HG03103 (cell line): ENCODE results near the gene ARRB1.
"Not testable (repeated sequence)": the region's sequence is repeated elsewhere in the genome, so short reads cannot be mapped to it uniquely, and the experiment has no call there.

Experiments used
- ATAC-seq: cut with Tn5 transposase; IDR thresholded peaks from one replicate; pipeline ENCODE4 v1.9.1; 2021; ENCODE audit warnings: low read depth; ENCODE audit not compliant: unreplicated experiment

The ARRB1 gene

DNA sequence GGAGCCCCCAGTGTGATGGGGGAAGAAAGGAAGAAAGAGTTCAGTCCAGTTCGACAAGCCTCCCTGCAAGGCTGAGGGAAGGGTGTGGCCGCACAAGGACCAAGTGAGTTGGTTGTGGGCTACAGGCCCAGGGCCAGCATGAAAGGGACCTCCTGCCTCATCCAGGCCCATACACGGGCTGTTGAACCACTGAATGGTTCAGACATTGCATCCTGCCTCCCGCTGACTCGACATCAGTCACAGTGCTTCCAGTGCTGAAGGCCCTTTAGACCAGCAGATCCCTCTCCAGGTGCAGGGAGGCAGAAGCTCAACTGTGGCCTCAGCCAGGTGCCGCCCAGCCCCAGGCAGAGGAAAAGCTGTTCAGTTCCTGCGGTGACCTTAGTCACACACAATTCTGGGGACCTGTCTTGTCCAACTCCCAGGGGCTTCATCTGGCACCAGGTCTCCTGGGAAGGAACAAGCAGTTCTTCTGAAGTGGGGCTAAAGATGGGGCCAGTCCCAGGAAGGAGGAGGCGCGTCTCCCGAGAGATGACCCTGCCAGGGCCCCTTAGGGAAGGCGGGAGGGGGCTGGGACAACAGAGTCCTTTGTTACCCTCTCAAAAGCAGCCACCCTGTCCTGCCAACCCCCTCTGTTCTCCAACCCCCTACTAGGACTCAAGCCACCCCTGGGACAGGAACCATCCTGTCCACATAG lies 6.6 kb downstream of the ARRB1 start:
- ATAC-seq = no peak

DNA sequence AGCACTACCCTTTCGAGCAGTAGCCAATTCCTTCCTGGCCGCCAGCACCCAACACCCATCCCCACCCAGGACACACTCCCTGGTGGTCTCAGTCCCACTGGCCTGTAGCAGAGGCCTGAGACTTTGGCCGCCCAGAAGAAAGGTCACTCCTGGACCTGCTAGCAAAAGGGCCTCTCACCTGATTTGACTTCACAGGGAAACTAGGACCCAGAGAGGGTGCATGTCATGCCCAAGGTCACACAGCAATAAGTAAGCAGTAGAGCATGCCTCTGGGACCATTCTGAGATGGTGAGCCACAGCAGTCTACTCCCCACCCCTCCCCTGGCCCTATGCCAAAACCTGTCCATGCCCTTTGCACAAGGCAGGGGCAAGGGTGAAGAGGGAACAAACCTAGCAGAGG lies 7.3 kb downstream of the ARRB1 start:
- ATAC-seq = no peak

GRCh38 chr11:75342966-75343870 lies 8.2 kb downstream of the ARRB1 start:
- ATAC-seq = no peak

GRCh38 chr11:75342231-75342918 lies 9.1 kb downstream of the ARRB1 start:
- no peak for ATAC-seq

DNA sequence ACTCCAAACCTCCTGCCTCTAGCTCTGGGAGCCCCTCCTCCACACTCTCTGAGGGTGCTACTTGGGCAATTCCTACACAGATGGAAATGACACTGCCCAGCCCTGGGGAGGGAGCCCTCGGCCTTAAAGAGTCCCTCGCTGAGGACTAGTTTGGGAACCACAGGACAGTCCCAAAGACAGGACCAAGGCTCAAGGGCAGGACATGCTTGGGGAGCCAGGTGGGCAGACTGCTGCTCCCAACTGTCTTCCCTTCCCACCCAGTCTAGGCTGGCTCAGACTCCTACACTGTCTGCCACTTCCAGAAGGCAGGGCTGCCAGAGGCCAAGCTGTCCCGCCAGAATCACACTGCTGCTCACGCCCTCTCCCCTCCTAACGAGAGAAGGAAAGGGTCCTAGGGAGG lies 9.8 kb downstream of the ARRB1 start:
- ATAC-seq = no peak

- no peak for ATAC-seq
Measured at GRCh38 chr11:75339685-75340409, 11.6 kb downstream of the ARRB1 start.

DNA sequence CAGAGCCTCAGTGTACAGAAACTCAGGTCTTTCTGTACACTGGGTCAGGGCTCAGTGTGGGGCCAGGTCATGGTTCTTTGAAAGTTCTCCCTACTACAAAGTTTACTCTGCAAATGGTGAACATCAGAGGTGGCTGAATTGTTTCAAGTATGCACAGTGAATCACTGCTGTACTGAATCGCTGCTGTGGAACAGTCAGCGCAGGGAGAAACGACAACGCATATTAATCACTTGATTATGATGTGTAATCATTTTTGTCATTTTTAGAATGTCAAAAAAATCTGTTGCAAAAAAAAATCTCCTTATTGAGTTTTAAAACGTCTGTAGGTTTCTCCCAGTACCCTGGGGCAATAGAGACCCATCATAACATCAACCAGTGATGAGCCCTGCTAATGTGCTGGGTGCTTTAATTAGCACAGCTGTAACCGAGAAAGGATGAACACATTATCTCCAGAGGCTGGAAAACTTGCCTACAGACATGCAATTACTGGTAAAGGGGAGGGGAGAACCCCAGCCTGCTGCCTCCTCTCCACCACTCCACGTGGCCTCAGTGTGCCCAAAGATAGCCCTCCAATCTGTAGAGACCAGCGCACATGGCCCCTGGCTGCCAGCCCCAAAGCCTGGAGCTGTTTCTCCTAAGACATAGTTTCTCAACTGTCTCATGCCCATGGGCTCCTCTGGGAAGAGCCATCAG lies 12.8 kb downstream of the ARRB1 start:
- ATAC-seq = no peak

GRCh38 chr11:75337195-75337654 lies 14.2 kb downstream of the ARRB1 start:
- no peak for ATAC-seq

- ATAC-seq = no peak
Measured at GRCh38 chr11:75334976-75335375, 16.5 kb downstream of the ARRB1 start.

DNA sequence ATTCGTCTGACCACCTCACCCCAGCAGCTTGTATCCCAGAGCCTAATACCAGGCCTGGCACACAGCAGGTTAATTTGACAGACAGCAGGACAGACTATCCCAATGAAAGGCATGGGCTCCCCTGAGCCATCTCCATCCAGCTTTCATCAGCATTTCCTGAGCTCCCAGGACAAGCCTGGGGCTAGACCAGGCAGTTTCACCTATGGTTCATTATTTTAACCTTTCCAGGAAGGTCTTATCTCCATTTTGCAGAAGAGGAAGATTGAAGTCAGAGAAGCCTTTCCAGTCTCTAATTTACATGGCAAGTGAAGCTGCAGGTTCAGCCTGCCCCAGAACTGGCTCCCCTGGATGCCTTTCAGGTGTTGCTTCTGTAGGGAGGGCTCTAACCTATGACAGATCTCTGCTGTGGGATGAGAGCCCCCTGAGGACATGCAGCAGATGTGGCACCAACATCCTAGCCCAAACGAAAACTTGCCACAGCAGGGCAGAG lies 17.0 kb downstream of the ARRB1 start:
- no peak for ATAC-seq

GRCh38 chr11:75333807-75334140 lies 17.7 kb downstream of the ARRB1 start:
- no peak for ATAC-seq

DNA sequence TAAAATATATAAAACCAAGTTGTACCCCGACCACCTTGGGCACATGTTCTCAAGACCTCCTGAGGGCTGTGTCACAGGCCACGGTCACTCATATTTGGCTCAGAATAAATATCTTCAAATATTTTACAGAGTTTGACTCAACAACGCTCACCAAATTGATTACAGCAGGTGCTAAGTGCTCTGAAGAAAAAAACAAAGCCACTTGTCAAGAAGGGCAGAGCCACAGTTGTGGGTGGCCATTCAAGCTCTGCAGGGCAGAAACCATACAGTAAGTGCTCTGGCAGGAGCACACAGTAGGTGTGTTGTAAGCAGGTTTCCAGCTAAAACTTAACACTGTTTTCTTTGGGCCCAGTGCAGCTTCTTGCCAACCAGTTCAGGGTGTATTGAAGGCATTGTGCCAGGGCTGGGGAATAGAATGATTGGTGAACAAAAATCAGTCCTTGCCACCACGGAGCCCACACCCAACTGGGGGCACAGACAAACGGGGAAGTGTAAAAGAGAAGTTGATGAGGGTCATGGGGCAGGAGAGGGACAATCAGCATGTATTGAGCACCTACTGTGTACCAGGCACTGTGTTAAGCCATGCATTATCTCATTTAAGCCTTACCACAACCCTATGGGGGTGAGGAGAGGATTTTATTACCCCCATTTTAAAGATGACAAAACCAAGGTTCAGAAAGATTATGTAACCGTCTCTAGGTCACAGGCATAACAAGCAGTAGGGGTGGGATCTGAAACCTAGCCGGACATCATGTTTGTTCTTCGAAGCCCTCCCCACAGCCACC lies 18.2 kb downstream of the ARRB1 start:
- no peak for ATAC-seq

- not testable (repeated sequence) for ATAC-seq
Measured at GRCh38 chr11:75331761-75332160, 19.7 kb downstream of the ARRB1 start.

DNA sequence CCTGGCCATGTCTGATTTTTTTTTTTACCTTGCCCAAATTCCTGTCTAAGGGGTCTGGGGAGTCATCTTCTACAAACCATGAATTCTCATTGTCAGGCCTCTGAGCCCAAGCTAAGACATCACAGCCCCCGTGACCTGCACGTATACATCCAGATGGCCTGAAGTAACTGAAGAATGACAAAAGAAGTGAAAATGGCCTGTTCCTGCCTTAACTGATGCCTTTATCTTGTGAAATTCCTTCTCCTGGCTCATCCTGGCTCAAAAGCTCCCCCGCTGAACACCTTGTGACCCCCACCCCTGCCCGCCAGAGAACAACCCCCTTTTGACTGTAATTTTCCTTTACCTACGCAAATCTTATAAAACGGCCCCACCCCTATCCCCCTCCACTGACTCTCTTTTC lies 20.2 kb downstream of the ARRB1 start:
- ATAC-seq = not testable (repeated sequence)

DNA sequence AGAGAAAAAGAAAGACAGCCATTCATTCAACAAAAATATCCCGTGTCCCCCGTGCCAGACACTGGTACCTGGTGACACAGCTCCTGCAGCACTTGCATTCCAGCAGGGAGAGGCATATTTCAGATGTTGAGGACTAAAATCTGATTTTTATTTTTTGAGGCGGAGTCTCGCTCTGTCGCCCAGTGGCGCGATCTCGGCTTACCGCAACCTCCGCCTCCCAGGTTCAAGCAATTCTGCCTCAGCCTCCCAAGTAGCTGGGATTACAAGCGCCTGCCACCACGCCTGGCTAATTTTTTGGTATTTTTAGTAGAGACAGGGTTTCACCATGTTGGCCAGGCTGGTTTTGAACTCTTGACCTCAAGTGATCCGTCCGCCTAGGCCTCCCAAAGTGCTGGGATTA lies 20.6 kb downstream of the ARRB1 start:
- not testable (repeated sequence) for ATAC-seq

DNA sequence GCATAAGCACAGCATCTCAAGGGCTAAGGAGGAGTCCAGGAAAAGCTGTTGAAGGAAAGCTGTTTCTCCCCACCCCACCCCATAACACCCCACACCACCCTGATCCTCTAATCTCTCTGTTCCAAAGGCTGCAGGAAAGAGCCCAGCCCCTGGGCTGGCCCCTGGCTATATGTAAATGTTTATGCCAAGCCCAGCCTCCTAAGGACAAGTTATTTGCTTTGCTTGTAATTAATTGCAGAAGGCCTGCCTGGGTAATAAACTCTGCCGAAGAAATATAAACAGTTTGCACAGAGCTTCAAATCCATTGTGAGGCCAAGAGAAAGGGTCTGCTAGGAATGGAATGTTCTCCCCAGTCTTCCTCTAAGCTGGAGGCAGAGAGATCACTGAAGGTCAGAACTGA lies 21.2 kb downstream of the ARRB1 start:
- no peak for ATAC-seq

DNA sequence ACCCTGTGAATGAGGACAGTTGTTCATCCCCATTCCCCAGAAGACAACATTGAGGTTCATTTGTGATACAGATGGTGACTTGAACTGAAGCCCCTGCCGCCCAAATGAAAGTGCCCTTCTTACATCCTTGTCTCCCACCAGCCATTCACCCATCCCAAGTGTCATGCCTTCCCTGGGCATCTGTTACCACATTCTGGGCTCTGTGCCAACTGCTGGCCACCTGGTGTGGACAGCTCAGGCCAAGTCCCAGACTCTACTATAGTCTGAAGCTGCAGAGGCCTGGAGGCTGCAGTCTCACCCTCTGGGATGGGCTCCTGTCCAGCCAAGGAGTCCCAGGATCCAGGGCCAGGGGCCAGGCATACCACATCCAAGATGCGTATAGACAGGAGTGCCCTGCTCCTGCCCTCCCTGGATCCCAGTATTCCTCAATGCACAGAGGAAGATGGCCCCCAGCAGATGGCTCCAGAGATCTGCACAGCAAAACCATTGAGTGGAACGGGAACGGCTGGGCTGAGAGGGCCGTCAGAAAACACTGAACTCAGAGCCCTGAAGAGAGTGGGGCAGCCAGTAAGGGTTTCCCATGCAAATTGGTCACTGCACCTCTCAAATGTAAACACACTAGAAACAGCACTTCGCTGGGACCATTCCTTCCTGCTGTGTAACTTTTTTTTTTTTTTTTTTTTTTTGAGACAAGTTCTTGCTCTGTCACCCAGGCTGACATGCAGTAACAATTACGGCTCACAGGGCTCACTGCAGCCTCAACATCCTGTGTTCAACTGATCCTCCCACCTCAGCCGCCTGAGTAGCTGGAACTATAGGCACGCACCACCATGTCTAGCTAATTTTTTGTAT lies 22.8 kb downstream of the ARRB1 start:
- no peak for ATAC-seq

DNA sequence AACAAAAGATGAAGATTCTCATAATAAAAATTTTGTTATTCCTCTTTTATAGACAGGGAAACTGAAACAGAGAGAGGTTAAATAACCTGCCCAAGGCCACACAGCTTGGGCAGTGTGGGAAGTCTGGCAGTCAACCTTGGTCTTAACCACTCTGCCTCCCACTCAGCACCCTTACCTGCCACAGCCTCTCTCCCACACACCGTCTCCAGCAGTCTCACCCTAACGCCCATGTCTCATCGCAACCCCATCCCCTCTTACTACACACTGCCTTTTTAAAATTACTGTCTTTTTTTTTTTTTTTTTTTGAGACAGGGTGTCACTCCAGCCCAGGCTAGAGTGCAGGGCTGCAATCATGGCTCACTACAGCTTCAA lies 25.0 kb downstream of the ARRB1 start:
- no peak for ATAC-seq
